HG03175 (cell line): ENCODE results near the gene ATP2B3.

ENCODE experiments used
- ATAC-seq: cut with Tn5 transposase; IDR thresholded peaks from one replicate; pipeline ENCODE4 v1.9.1; 2021; ENCODE audit warnings: mild to moderate bottlenecking, moderate library complexity; ENCODE audit not compliant: unreplicated experiment

Gene ATP2B3

DNA sequence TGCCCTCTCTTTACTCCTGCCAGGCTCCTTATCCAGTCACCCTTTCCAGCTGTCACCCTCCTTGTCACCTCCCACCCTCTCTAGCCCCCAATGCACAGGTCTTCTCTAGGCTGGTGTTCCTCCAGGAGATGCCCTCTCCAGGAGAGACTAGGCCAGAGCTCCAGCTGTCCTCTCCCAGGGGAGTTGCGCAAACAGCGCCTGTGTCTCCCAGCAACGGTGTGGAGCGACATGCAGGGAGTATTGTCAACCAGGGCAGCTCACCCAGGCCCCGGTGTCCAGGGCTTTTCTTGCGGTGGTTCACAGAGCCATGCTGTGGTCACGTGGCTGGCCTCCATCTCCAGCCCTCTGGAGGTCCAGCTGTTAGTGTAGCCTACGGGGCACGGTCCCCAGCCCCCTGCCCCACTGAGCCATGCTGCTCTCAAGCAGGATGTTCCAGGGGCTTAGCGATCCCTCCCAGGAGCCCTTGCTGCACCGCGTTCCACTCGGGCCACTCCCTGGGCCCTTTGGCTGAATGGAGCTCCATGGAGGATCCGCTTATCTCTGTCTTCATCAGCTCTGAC lies 46.7 kb downstream of the ATP2B3 start:
- no peak for ATAC-seq

DNA sequence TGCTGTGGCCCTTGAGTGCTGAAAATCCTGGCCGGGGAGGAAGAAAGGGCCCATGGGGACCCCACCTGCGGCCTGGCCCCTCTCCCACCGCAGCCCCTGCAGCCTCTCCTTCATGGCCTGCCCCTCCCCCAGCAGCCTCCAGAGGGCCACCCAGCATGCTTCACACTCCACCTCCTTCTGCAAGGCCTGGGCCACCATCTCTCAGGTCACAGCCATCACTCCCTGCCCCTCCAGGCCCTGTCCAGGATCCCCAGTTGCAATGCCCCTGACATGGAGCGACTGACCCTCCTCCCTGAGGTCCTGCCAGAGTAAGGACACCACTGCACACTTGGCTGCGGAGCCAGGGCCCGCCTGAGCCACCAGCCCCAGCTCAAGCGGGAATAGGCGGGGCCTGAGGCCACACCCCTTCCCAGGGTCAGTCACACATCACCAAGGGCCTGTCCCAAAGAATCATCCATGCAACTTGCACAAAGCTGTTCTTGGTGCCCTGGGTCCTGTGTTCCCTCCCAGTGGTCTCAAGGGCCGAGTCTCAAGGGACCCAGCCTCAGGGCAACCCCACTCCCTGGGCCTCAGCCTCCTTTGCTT lies 48.6 kb downstream of the ATP2B3 start:
- ATAC-seq, result no peak

DNA sequence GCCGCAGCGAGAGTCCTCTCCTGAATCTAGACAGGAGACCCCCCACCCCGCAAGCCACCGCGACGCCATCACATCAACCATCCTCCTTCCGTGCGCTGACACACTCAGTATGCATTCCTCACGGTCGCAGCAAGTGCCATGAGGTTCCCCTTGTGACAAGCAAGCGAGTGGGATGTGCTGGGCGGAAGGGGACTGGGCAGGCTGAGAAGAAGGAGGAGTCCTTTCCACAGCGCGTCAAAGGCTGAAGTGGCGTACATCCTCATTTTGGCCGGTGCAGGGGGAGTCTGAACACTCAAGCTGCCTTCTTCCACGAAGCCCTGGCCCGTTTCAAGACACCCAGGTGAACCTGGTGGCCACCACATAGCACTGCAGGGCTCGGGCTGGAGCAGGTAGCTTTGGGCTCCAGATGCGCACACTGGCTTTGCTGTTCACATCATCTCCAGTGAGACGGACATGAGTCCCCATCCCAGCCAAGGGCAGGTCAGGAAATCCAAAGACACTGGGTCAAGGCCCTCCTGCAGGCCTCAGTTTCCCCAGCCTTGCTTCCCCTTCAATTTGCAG lies 51.1 kb downstream of the ATP2B3 start:
- no peak for ATAC-seq

DNA sequence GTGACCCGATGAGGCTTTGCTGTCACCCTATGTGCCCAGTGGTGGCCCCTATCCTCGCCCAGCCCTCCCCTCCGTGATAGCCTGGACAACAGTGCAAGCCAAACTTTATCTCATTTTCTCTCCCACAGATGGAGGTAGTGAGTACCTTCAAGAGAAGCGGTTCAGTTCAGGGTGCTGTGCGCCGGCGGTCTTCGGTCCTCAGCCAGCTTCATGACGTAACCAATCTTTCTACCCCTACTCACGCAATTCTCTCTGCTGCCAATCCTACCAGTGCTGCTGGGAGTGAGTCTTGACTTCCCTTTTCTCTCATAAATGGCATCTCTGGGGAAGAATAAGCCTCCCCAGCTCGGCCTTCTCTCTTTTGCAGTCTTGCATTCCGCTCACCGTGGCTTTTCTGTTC lies 52.0 kb downstream of the ATP2B3 start:
- ATAC-seq, result no peak

DNA sequence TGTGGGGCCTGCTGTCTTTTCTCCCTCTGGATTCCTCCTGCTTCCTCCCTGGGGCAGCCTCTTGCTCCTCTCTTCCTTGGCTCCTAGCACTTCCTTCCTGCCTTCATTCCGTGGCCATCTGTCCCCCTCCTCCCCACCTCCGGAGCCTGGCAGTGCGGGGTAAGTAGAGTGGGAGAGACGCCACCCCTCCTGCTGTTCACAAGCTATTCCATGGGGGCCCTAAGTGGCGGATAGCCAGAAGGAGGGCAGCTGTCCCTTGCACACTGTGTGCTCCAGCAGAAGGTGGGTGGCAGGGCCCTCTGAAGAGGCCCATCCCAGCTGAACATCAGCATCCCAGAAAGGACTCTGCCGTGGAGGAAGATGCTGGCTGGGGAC lies 54.1 kb downstream of the ATP2B3 start:
- ATAC-seq, result no peak

DNA sequence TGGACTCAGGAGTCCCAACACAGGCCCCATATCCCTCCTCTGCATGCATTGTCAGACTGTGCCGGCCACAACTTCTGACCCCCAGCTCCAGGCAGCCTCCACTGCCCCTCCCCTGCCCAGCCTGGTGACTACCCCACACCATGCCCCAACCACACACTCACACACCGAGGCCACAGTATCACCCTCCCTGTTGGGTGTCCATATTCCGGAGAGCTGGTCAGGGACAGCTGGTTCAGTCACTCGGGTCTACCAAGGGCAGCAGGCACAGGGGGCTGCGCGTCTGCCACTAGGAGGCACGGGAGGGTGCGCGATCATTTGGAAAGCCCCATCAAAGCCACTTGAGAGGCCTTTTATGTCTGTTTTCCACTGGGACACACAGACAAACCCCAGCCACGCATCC lies 55.2 kb downstream of the ATP2B3 start:
- ATAC-seq, result no peak

DNA sequence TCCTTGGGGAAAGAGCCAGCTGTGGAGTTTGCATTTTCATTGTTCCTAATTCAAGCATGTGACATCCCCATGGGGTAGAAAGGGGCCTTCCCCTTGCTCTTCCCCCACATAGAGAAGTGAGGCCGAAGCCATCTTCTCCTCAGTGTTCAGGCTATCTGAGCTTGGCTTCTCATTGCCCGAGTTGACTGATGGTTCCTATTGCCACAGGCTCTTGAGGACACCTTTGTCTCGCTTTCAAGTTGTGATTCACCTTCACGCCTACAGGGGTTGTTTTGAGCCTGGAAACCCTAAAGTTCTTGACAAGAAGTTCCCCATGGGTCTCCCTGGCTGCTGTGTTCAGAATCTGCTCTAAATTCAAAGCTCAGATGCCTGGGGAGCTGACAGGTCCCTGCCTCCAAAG lies 56.5 kb downstream of the ATP2B3 start:
- no peak for ATAC-seq

DNA sequence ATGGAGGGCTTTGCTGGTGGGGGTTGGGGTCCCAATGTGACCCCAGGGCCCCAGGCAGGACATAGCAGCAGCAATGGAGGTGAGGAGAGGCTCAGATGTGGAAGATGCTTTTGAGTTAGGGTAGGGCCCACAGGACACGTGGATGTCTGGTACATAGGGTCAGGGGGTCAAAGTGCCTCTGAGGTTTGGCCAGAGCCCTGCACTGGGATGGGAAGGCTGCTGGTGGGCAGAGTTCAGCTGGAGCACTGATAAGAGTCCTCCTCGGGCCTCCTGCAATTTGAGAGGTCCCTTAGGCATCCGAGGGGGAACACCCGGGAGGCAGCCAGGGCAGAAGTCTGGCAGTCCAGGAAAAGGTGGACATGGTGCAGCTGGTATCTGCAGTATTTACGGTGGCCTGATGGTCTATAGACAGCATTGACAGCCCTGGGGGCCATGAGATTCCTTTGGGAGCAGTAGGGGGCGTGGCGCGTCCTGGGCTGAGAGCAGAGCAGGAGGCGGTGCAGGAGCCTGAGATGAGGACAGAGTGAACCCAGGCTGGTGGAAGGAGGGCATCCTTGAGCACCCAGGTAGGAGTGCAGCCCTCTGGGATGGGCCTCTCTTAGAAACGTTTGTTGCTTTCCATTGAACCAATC lies 58.9 kb downstream of the ATP2B3 start:
- no peak for ATAC-seq

DNA sequence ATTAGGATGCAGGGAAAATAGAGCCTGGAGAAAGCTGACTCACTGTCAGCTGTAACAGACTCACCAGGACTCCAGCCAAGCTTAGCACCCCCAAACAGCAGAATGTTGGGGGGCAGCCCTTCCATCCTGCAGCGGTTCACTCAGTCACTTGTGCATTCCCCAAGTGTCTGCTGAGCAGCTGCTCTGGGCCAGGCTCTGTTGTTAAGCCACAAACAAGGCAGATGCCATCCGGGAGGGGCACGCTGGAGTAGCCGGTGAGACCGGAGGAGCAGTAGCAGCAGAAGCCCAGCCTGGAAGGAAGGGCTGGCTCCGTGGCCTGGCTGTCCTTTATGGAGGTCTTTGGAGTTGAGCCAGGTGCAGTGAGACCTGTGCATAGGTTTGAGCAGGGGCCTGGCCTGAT lies 59.5 kb downstream of the ATP2B3 start:
- ATAC-seq, result no peak

DNA sequence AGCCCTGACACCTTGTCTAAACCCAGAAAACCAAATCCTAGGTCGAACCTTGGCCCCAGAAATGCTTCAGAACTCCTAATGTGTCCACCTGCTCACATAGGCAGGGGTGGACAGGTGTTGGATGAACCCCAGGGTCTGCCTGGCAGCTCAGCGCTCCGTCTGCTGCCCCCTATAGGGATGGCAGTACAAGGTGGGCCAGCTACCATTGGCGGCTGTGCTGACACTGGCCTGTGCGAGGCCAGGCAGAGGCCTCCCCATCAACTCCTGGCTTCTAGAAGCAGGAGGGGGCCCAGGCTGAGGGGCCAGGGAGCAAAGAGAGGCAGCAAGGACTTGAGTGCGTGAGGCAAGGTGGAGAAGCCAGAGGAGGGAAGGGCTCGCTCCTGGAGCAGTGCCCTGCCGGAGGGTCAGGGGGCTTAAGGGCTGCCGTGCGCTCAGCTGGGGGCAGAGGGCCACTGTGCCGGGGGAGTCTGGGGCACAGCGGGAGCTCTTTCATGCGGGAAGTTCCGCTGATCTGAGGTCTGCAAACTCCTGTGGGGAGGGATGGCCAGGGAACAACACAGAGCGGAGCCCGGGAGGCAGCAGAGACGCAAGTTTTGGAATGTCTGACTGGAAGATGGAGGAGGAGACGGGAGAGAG lies 60.9 kb downstream of the ATP2B3 start:
- ATAC-seq, result no peak

DNA sequence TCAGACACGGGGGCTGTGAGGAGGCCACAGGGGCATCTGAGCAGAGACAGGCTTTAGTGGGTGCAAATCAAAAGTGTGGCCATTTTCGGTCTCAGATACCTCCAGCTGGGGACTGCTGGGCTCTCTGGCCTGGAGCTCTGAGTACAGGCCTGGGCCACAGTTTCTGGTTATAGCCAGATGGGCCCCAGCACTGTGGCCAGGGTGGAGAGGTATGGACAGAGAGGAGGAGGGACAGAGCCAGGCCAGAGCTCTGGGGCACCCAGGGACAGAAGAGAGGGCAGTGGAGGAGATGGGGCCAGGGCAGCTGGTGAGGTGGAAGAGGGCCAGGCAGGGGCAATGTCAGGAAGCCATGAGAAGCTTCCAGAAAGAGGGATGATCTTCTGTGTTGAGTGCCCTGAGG lies 61.4 kb downstream of the ATP2B3 start:
- ATAC-seq, result no peak

DNA sequence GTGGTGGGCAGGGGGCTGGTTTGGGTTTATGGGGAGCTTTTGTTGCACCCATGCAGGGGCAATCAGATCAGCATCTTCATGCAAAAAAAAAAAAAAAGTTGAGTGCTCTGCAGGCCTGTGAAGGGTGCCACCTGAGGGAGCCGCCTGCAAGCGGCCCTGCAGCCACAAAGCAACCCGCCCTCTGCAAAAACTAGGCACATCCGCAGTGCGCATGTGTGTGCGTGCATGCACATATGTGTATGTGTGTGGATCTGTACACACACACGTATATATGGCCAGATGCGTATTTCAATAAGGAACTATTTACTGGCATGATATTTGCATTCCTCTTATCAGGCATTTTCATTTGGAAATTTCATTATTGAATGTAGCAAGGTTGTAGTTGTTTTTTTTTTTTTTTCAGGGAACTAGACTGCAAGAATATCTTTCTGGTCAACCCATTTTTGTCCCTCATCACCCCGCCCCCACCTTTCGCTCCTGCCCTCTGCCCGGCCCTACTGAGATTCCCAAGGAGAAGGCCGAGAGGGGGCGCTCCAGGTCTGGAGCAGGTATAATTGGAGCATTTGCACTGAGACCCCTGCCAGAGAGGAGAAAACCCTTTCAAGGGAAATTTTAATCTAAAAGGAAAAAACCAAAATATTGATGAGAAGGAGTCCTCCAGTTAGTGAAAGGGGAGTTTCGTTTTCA lies 63.4 kb downstream of the ATP2B3 start:
- ATAC-seq, result no peak

DNA sequence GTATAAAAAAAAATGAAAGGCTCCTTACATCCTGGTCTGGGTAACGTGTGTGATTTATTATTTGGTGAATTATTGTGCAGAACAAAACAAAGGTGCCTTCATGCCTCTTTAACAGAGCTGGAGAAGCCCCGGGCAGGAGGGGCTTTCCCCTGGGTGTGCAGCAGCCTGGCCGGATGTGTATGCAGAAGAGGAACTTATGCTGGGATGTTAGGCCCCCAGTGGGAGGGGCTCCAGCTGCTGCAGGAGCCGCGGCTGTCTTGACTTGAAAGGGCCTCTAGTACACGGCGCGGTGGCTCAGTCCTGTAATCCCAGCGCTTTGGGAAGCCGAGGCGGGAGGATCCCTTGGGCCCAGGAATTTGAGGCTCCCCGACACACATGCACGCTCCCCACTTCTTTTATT lies 65.5 kb downstream of the ATP2B3 start:
- peak; percentile 96 for ATAC-seq

DNA sequence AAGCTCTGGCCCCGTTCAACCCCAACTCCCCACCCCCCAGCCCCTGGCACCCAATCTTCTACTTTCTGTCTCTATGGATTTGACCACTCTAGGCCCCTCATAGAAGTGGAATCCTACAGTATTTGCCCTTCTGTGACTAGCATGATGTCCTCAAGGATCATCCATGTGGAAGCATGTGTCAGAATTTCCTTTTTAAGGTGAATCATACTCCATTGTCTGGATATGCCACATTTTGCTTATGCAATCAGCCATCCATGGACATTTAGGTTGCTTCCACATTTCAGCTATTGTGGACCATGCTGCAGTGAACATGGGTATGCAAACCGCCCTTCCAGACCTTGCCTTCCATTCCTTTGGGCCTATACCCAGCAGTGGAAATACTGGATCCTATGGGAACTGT lies 66.0 kb downstream of the ATP2B3 start:
- ATAC-seq, result no peak

DNA sequence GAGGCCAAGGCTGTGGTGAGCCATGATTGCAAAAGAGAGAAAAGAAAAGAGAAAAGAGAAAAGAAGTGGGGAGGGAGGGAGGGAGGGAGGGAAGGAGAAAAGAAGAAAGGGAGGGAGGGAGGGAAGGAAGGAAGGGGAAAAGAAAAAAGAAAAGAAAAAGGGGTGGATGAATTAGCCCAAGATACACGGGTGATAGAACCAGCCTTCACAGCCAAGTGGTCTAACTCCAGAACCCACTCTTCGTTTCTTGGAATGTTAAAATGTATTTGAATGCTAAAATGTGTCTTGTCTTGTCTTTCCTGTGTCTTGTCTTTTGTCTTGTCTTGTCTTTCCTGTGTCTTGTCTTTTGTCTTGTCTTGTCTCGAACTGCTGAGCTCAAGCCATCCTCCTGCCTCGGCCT lies 68.4 kb downstream of the ATP2B3 start:
- no peak for ATAC-seq

DNA sequence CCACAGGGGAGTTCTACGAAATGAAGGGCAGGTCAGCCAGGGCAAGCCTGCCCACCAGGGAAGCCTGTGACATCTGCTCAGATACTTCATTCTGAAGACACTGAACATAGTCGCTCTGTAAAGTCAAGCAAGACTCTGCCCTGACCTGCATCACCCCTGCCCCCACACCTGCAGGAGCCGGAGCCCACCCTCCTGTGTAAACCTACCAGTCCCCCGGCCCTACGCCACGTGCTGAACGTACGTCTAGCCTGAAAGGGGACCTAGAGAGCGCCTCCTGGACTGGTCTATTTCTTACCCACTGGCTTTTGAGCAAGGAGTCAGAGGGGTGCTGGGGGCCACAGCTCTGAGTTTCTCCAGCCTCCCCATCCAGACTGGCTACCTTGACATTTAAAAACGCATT lies 69.9 kb downstream of the ATP2B3 start:
- no peak for ATAC-seq

DNA sequence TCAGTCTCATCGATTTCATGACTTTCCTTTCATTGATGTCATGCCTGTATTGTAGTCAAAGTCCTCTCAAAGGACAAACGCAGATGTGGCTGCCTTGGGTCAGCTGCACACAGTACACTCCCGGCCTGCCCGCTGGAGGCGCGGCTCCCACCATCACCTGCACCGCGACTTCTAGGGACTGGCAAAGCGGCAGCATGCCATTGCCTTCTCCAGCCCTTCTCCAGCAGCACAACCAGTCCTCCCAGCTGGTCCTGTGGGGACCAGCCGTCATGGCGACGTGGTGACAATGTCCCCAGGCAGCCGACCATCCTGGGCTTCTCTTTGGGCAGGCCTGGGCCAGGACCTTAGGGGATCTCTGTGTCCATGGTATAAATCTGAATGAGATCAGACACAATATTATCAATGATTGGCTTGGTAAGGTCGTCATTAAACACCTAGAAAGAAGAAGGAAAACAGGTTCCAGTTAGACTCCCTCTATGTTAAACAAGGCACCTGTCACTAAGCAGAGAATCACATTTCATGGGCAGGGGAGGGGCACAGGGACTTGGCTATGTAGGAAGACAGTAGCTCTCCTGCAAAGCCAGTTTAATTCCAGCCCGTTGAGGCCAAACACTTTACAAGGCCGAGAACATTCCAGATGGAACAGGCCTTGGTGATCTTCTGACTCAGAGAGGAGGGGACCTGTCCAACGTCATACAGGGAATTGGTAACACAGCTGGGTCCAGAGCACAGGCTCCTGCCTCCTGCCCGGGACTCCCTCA lies 70.8 kb downstream of the ATP2B3 start:
- no peak for ATAC-seq

DNA sequence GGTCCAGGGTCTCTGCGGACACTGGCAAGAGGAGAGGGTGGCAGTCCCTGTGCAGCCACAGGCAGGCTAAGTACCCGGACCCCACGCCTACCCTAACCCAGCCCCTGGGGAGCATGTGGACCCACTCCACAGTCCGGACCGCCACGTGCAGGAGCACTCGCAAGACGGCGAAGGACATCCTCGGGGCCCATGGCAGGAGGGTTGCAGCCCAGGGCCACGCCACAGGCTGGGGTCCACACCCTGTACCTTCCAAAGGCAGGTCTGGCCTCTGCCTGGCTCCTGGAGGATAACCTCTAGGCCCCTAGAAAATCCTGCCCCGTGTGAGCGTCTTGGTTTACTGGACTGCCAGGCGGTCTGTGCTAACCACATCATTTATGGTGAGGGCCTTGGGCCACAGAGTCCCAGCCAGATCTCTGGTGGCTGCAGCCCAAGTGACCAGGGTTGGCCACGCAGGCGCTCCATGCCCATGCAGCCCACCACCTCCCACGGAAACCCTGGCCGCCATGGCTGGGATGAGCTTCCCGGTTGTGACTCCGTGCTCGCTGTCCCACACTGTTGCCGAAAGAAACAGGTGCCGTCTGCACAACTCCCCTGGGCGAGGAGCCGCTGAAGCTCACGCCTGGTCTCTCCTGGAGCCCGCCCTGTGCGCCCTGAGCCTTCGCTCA lies 71.5 kb downstream of the ATP2B3 start:
- no peak for ATAC-seq

DNA sequence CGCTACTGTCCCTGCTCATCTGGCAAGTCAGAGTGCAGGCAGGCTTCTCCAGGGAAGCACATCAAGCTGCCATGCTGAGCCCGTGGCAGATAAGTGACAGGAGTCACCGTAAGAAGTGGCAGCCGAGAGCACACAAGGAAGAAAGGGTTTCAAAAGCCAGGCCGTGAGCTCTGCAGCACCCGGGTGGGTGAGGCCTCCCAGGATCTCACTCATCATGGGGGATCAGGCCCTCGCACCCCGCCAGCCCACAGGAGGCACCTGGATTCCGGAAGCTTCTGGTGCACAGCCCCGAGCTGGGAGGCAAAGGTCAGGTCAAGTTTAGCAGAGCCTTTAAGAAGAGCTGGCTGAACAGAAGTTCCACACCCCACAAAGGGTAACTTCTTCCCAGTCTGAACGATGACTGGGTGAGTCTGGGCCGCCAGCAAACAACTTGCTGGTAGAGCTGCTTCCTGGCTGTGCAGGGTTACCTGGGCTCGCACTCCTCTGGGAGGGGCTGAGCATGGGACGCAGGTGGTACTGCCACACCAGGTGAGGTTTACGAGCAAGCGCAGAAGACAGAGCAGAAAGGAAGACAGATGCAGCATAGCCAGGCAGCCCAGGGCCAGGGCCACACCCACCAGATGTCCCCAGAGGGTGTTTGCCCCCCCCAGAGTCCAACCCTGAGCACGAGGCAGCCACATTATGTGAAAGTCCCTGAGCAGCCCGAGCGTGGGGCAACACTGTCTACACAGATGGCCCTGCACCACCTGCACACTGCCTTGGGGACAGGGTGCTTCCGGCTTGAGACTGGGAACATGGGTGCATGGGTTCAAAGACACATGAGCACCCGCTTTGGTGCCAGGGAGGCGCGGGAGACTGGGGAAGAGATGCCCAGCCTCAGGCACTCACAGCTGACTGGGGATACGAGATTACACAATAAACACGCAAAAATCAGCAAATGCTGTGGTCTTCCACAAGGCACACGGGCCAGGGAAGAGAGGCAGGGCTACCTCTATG lies 73.8 kb downstream of the ATP2B3 start:
- ATAC-seq, result no peak
